Sigmoid colon (tissue), 7 donors: Measurements from ENCODE around the gene SKA2. TPM values are rescaled to one million over a fixed set of nuclear protein-coding genes. Genes with fewer than 3 reads are reported as not detected.

Source experiments
- DNase-seq: peaks from one replicate; pipeline ENCODE4 v3.0.0-alpha.2; 2019
- H3K27ac ChIP-seq, 4 donors: fragments of 200-600 bp; sonication (generic); one replicate each; pipeline ENCODE4 v1.5.1; 2016 to 2019; ENCODE audit warnings: mild to moderate bottlenecking in 1 of 4
- H3K27me3 ChIP-seq, 3 donors: fragments of 200-600 bp; sonication (generic); one replicate each; pipeline ENCODE4 v1.5.1; 2019; ENCODE audit warnings: mild to moderate bottlenecking in 1 of 3
- H3K36me3 ChIP-seq, 4 donors: fragments of 200-600 bp; sonication (generic); one replicate each; pipeline ENCODE4 v1.5.1; 2016 to 2019
- H3K4me1 ChIP-seq, 4 donors: fragments of 200-600 bp; sonication (generic); one replicate each; pipeline ENCODE4 v1.5.1; 2017 to 2019
- H3K4me3 ChIP-seq, 4 donors: fragments of 200-600 bp; sonication (generic); one replicate each; pipeline ENCODE4 v1.5.1; 2017 to 2019; ENCODE audit warnings: mild to moderate bottlenecking in 2 of 4, moderate library complexity in 1 of 4
- H3K9me3 ChIP-seq, 4 donors: fragments of 200-600 bp in 3 of 4; sonication (generic) in 3 of 4; one replicate each; pipeline versions ENCODE4 v1.5.1 to v1.6.1; 2013 to 2019
- EP300 ChIP-seq, 4 donors: sonication (generic); formaldehyde crosslinking; IDR thresholded peaks; one replicate each; pipeline ENCODE4 v1.6.1; 2017; ENCODE audit warnings: antibody characterized with exemption in 4 of 4
- POLR2A ChIP-seq, 2 donors: fragments of 450-650 bp; IDR thresholded peaks; one replicate each; pipeline ENCODE4 v1.6.1; 2016; ENCODE audit warnings: antibody characterized with exemption in 2 of 2, mild to moderate bottlenecking in 2 of 2, moderate library complexity in 2 of 2
- POLR2AphosphoS5 ChIP-seq, 4 donors: sonication (generic); formaldehyde crosslinking; IDR thresholded peaks; one replicate each; pipeline ENCODE4 v1.6.1; 2017; ENCODE audit warnings: antibody characterized with exemption in 4 of 4
- WGBS, 2 donors: extraction: QIAGEN DNeasy Blood & Tissue Kit; methylation state at CpG; one replicate each; pipeline ENCODE4 v1.1.7; 2013; 5-methylcytosine and 5-hydroxymethylcytosine counted together
- intact Hi-C: fragments of 100-400 bp; cut with DNase I; formaldehyde crosslinking; loops from one replicate; pipeline ENCODE4 v1.15.1; 2023
- polyA plus RNA-seq, 3 donors: library from polyadenylated mRNA; stranded (reverse); fragments of 200-250 nt; gene quantifications; one replicate each; pipeline ENCODE4 v1.2.3, GENCODE V29; 2013
- small RNA-seq, 3 donors: library from RNA; depleted of rRNA; stranded (forward); fragments of <200 nt; gene quantifications; one replicate each; pipeline ENCODE3, GENCODE V24; 2016
- total RNA-seq, 4 donors: library from RNA; depleted of rRNA; stranded (reverse); fragments of >200 nt; gene quantifications; one replicate each; pipeline ENCODE4 v1.1.0, GENCODE V29; 2016
- TF ChIP-seq, protein P1 (sequence below), 4 experiments: fragments of 450-650 bp in 3 of 4; fragments of 200-600 bp in 1 of 4; IDR thresholded peaks; one replicate each; pipeline ENCODE4 v1.5.1; 2016 to 2019; ENCODE audit warnings: antibody characterized with exemption in 4 of 4, mild to moderate bottlenecking in 3 of 4, moderate library complexity in 2 of 4
- donor health status: healthy with polysubstance abuse.
- donor health status: Bipolar disorder and iron deficiency.
- donor health status: healthy.

The SKA2 gene
- total and polyA plus RNA-seq, 7 donors, result 19.2 to 49.6 (median 40.7) TPM

DNA sequence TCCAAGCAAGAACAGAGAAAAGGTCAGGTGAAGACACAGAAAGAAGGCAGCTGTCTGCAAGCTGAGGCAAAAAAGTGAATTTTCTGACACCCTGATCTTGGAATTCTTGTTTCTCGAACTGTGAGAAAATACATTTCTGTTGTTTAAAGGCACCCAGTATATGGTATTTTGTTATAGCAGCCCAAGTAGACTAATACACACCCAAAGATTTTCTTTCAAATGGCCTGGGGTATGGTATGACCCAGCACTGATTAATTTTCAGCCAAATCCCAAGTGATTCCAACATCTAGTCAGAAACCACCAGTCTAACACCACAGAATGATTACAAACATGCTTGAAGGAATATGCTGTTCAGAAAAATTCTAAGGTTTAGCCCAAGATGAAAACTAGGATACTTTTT lies 85.1 kb downstream of the SKA2 start:
- Histone ChIP-seq H3K27me3 (no peaks in the 10 kb centered on the region), H3K9me3 (no peaks in the 10 kb centered on the region), H3K4me3 (no peak overlapping the region), H3K36me3 (peaks cover 4 to 76% (median 11%) of the 10 kb centered on the region in 4 donors), H3K27ac (no peak overlapping the region), H3K4me1 (no peaks in the 10 kb centered on the region)
- 95 to 98% methylated on average over 1 of the region's 1 CpG for WGBS, 2 donors
- intact Hi-C loops, result no loop called here
- TF ChIP-seq POLR2A (IDR thresholded peaks at IDR 0.05) (no peak), EP300 (IDR thresholded peaks at IDR 0.05) (no peak), POLR2AphosphoS5 (IDR thresholded peaks at IDR 0.05) (no peak)
- TF ChIP-seq, protein P1, sequence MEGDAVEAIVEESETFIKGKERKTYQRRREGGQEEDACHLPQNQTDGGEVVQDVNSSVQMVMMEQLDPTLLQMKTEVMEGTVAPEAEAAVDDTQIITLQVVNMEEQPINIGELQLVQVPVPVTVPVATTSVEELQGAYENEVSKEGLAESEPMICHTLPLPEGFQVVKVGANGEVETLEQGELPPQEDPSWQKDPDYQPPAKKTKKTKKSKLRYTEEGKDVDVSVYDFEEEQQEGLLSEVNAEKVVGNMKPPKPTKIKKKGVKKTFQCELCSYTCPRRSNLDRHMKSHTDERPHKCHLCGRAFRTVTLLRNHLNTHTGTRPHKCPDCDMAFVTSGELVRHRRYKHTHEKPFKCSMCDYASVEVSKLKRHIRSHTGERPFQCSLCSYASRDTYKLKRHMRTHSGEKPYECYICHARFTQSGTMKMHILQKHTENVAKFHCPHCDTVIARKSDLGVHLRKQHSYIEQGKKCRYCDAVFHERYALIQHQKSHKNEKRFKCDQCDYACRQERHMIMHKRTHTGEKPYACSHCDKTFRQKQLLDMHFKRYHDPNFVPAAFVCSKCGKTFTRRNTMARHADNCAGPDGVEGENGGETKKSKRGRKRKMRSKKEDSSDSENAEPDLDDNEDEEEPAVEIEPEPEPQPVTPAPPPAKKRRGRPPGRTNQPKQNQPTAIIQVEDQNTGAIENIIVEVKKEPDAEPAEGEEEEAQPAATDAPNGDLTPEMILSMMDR (IDR thresholded peaks at IDR 0.05), result no peak
- DNase-seq, result no peak

DNA sequence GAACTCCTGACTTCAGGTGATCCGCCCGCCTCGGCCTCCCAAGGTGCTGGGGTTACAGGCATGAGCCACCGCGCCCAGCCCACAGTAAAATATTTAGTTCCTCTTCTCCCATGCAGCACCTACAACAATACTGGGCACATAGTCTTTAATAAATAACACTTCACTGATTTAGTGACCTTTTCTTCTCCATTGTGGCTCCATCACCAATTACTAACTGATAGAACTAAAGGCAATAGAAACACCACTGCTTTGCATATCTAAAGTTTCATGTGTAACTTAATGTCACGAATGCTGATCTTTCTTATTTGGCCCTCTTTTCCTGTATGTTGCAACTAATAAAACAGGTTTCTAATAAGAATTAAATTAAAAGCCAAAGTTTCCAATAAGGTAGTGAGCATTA lies 87.2 kb downstream of the SKA2 start:
- intact Hi-C loops, result no loop called here
- H3K9me3 ChIP-seq, result no peaks in the 10 kb centered on the region
- DNase-seq, result no peak
- H3K4me3 ChIP-seq, result no peak overlapping the region
- H3K27me3 ChIP-seq, result no peaks in the 10 kb centered on the region
- no peak overlapping the region for H3K27ac ChIP-seq
- H3K4me1 ChIP-seq, result no peaks in the 10 kb centered on the region
- WGBS, 2 donors, result 92% methylated on average over 6 of the region's 6 CpGs
- TF ChIP-seq, protein P1 (IDR thresholded peaks at IDR 0.05), result no peak
- TF ChIP-seq POLR2A (IDR thresholded peaks at IDR 0.05) (no peak), EP300 (IDR thresholded peaks at IDR 0.05) (no peak), POLR2AphosphoS5 (IDR thresholded peaks at IDR 0.05) (no peak)
- H3K36me3 ChIP-seq, result peaks cover 0 to 78% (median 11%) of the 10 kb centered on the region in 4 donors

DNA sequence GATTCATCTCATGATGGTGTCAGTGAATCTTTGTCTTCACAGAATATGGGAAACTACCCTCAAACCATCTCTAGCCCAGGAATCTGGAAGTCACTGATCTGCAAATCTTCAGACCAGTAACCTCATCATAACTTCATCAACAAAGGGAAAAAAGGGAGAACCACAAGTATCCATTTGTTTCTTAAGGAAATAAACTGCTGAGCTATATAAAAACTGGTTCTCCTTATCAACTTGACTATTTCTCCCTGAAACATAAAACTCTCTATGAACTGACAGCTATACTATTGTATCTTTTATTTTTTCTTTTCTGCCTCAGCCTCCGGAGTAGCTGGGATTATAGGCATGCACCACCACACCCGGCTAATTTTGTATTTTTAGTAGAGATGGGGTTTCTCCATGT lies 87.6 kb downstream of the SKA2 start:
- Histone ChIP-seq H3K4me1 (no peaks in the 10 kb centered on the region), H3K27ac (no peak overlapping the region), H3K36me3 (peaks cover 0 to 77% (median 11%) of the 10 kb centered on the region in 4 donors), H3K4me3 (no peak overlapping the region), H3K9me3 (no peaks in the 10 kb centered on the region), H3K27me3 (no peaks in the 10 kb centered on the region)
- 95 to 98% methylated on average over 2 of the region's 2 CpGs for WGBS, 2 donors
- intact Hi-C loops, result no loop called here
- TF ChIP-seq POLR2A (IDR thresholded peaks at IDR 0.05) (no peak), POLR2AphosphoS5 (IDR thresholded peaks at IDR 0.05) (no peak), EP300 (IDR thresholded peaks at IDR 0.05) (no peak)
- TF ChIP-seq, protein P1 (IDR thresholded peaks at IDR 0.05), result no peak
- no peak for DNase-seq

DNA sequence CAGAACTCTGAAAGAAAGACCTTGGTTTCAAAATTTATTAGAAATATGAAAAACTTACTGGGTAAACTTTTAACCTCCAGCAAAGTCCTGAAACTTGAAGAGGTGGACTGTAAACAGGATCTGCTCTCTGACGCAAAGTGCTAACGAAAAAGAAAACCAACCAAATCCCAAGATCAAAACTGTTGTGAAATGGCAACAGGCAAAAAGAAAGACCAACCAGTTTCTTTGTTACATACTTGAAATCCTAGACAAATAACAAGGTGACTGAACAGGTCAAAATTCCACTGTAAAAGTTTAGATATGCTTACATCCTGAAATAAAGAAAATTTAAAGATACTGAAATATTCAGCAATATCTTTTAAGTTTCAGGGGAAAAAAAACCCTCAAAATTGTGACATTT lies 92.5 kb downstream of the SKA2 start:
- 93 to 95% methylated on average over 2 of the region's 2 CpGs for WGBS, 2 donors
- TF ChIP-seq EP300 (IDR thresholded peaks at IDR 0.05) (no peak), POLR2A (IDR thresholded peaks at IDR 0.05) (no peak), POLR2AphosphoS5 (IDR thresholded peaks at IDR 0.05) (no peak)
- TF ChIP-seq, protein P1 (IDR thresholded peaks at IDR 0.05), result no peak

More for the DNA sequence above, 92.5 kb downstream of the SKA2 start:
- H3K4me3 ChIP-seq, result no peak overlapping the region
- no peaks in the 10 kb centered on the region for H3K9me3 ChIP-seq
- H3K36me3 ChIP-seq, result peaks cover 0 to 71% (median 5%) of the 10 kb centered on the region in 4 donors
- no peaks in the 10 kb centered on the region for H3K4me1 ChIP-seq
- no peak for DNase-seq
- no peak overlapping the region for H3K27ac ChIP-seq
- H3K27me3 ChIP-seq, result no peaks in the 10 kb centered on the region
- intact Hi-C loops, result no loop called here

Small RNA genes within 50 kb of the gene (small RNA-seq; reads per million reads assigned to genes)
- 19.0 to 38.6 (median 30.2) reads per million in 3 donors for gene MIR301A
- gene MIR454, result 6.0 to 16.2 (median 9.6) reads per million in 3 donors
- gene RNU2-58P, result 0 reads per million in 3 donors

Other genes with a start within 250 kb of the SKA2 start
- gene TRIM37, start 48.3 kb downstream of the SKA2 start, total RNA-seq, result 10 to 100 TPM; 20.2 to 37.8 (median 25.7) TPM
- gene TRIM37, start 48.3 kb downstream of the SKA2 start, polyA plus RNA-seq, result 10 to 100 TPM in 1 of 3 donors, 1 to 10 TPM in 2; 6.5 to 10.2 (median 7.2) TPM
- gene PRR11, start 560 bp upstream of the SKA2 start, total RNA-seq, result 1 to 10 TPM in 1 of 4 donors, under 1 TPM in 2, not detected in 1; 0.36 to 1.2 (median 0.49) TPM
- gene PRR11, start 560 bp upstream of the SKA2 start, polyA plus RNA-seq, result 10 to 100 TPM in 1 of 3 donors, 1 to 10 TPM in 2; 1.2 to 11.0 (median 2.8) TPM
- 10 to 100 TPM in 3 of 4 donors, 1 to 10 TPM in 1; 6.9 to 15.3 (median 10.7) TPM for gene SMG8, start 54.8 kb upstream of the SKA2 start, total RNA-seq
- 1 to 10 TPM; 2.3 to 5.4 (median 3.6) TPM for gene SMG8, start 54.8 kb upstream of the SKA2 start, polyA plus RNA-seq
- 1 to 10 TPM; 2.5 to 4.3 (median 3.2) TPM for gene GDPD1, start 65.3 kb upstream of the SKA2 start, total RNA-seq
- 1 to 10 TPM in 2 of 3 donors, under 1 TPM in 1; 0.60 to 2.1 (median 1.9) TPM for gene GDPD1, start 65.3 kb upstream of the SKA2 start, polyA plus RNA-seq
- gene YPEL2, start 176.5 kb upstream of the SKA2 start, total RNA-seq, result 10 to 100 TPM; 25.8 to 35.7 (median 33.5) TPM
- gene YPEL2, start 176.5 kb upstream of the SKA2 start, polyA plus RNA-seq, result 10 to 100 TPM; 10.2 to 19.2 (median 15.1) TPM